Stimulated activated naive CD8-positive, alpha-beta T cell treated with anti-CD3 and anti-CD28 coated beads, Interleukin-15, Interleukin-2, amounts not matched to agents 100 ng/mL and 50 ng/mL, for 24 hours (primary cell): ENCODE data around the gene THBS4.
A peak's percentile ranks its signal among the peaks of the same experiment; 100 is the strongest.
"Not testable (repeated sequence)": the region's sequence is repeated elsewhere in the genome, so short reads cannot be mapped to it uniquely, and the experiment has no call there.

Experiments
- H3K27ac Mint-ChIP-seq: one replicate; pipeline ENCODE4 v1.8.0; 2021; ENCODE audit warnings: mild to moderate bottlenecking, mixed read lengths
- H3K27me3 Mint-ChIP-seq: one replicate; pipeline ENCODE4 v1.8.0; 2021; ENCODE audit warnings: mixed read lengths
- H3K36me3 Mint-ChIP-seq: one replicate; pipeline ENCODE4 v1.8.0; 2021; ENCODE audit warnings: low read depth, mixed read lengths
- H3K4me1 Mint-ChIP-seq: one replicate; pipeline ENCODE4 v1.8.0; 2021; ENCODE audit warnings: low read depth, mixed read lengths
- H3K4me3 Mint-ChIP-seq: one replicate; pipeline ENCODE4 v1.8.0; 2021; ENCODE audit warnings: mild to moderate bottlenecking, mixed read lengths
- H3K9me3 Mint-ChIP-seq: one replicate; pipeline ENCODE4 v1.8.0; 2021; ENCODE audit warnings: mixed read lengths

The THBS4 gene

GRCh38 chr5:80109646-80110478 is 74.7 kb downstream of the THBS4 start:
- H3K27ac Mint-ChIP-seq = no peak overlapping the region
- H3K9me3 Mint-ChIP-seq = peaks cover 15% of the 10 kb centered on the region
- H3K27me3 Mint-ChIP-seq = no peaks in the 10 kb centered on the region
- H3K4me3 Mint-ChIP-seq = no peak overlapping the region
- peaks cover 31% of the 10 kb centered on the region for H3K4me1 Mint-ChIP-seq
- peaks cover 8% of the 10 kb centered on the region for H3K36me3 Mint-ChIP-seq

- Mint-ChIP-seq H3K9me3 (peaks cover 17% of the 10 kb centered on the region), H3K4me1 (peaks cover 28% of the 10 kb centered on the region)
- not testable (repeated sequence) for H3K36me3 Mint-ChIP-seq, H3K27ac Mint-ChIP-seq, H3K4me3 Mint-ChIP-seq, H3K27me3 Mint-ChIP-seq
Observed at GRCh38 chr5:80111376-80111990, 76.3 kb downstream of the THBS4 start.

GRCh38 chr5:80114860-80115259 is 79.7 kb downstream of the THBS4 start:
- Mint-ChIP-seq H3K4me1 (peaks cover 32% of the 10 kb centered on the region), H3K36me3 (peaks cover 10% of the 10 kb centered on the region), H3K27me3 (no peaks in the 10 kb centered on the region), H3K9me3 (peaks cover 11% of the 10 kb centered on the region), H3K27ac (no peak overlapping the region), H3K4me3 (no peak overlapping the region)

- H3K36me3 Mint-ChIP-seq = peaks cover 10% of the 10 kb centered on the region
- H3K4me3 Mint-ChIP-seq = no peak overlapping the region
- H3K27ac Mint-ChIP-seq = no peak overlapping the region
- H3K9me3 Mint-ChIP-seq = peaks cover 11% of the 10 kb centered on the region
- H3K4me1 Mint-ChIP-seq = peaks cover 26% of the 10 kb centered on the region
- no peaks in the 10 kb centered on the region for H3K27me3 Mint-ChIP-seq
Observed at GRCh38 chr5:80116000-80116399, 80.9 kb downstream of the THBS4 start.

- Mint-ChIP-seq H3K27ac (no peak overlapping the region), H3K27me3 (no peaks in the 10 kb centered on the region), H3K9me3 (peaks cover 11% of the 10 kb centered on the region), H3K4me1 (peaks cover 26% of the 10 kb centered on the region), H3K36me3 (peaks cover 10% of the 10 kb centered on the region), H3K4me3 (no peak overlapping the region)
Observed at GRCh38 chr5:80116465-80116864, 81.3 kb downstream of the THBS4 start.

GRCh38 chr5:80117446-80117845 is 82.3 kb downstream of the THBS4 start:
- Mint-ChIP-seq H3K27me3 (no peaks in the 10 kb centered on the region), H3K9me3 (peaks cover 11% of the 10 kb centered on the region), H3K4me1 (peaks cover 29% of the 10 kb centered on the region), H3K36me3 (peaks cover 15% of the 10 kb centered on the region), H3K4me3 (no peak overlapping the region), H3K27ac (peak overlapping the region; percentile 1)

GRCh38 chr5:80119372-80119771 is 84.2 kb downstream of the THBS4 start:
- H3K9me3 Mint-ChIP-seq = peaks cover 6% of the 10 kb centered on the region
- H3K27ac Mint-ChIP-seq = no peak overlapping the region

GRCh38 chr5:80122579-80122978 is 87.4 kb downstream of the THBS4 start:
- Mint-ChIP-seq H3K9me3 (no peaks in the 10 kb centered on the region), H3K27me3 (no peaks in the 10 kb centered on the region), H3K27ac (peak overlapping the region; percentile 7), H3K4me3 (no peak overlapping the region), H3K36me3 (peaks cover 9% of the 10 kb centered on the region), H3K4me1 (peaks cover 47% of the 10 kb centered on the region)

More at GRCh38 chr5:80119372-80119771, 84.2 kb downstream of the THBS4 start:
- no peaks in the 10 kb centered on the region for H3K27me3 Mint-ChIP-seq
- peaks cover 10% of the 10 kb centered on the region for H3K36me3 Mint-ChIP-seq
- peaks cover 40% of the 10 kb centered on the region for H3K4me1 Mint-ChIP-seq
- no peak overlapping the region for H3K4me3 Mint-ChIP-seq

- Mint-ChIP-seq H3K36me3 (peaks cover 9% of the 10 kb centered on the region), H3K4me3 (no peak overlapping the region), H3K9me3 (no peaks in the 10 kb centered on the region), H3K4me1 (peaks cover 50% of the 10 kb centered on the region), H3K27ac (no peak overlapping the region), H3K27me3 (no peaks in the 10 kb centered on the region)
Observed at GRCh38 chr5:80124121-80124918, 89.2 kb downstream of the THBS4 start.

- Mint-ChIP-seq H3K27me3 (no peaks in the 10 kb centered on the region), H3K9me3 (peaks cover under 1% of the 10 kb centered on the region), H3K4me3 (peak overlapping the region; percentile 65), H3K36me3 (peaks cover 9% of the 10 kb centered on the region), H3K4me1 (peaks cover 50% of the 10 kb centered on the region), H3K27ac (peak overlapping the region; percentile 92)
Observed at GRCh38 chr5:80125022-80125961, 90.1 kb downstream of the THBS4 start.

- H3K27me3 Mint-ChIP-seq = no peaks in the 10 kb centered on the region
- peak overlapping the region; percentile 92 for H3K27ac Mint-ChIP-seq
- H3K4me3 Mint-ChIP-seq = peak overlapping the region; percentile 65
- peaks cover 50% of the 10 kb centered on the region for H3K4me1 Mint-ChIP-seq
- peaks cover 6% of the 10 kb centered on the region for H3K9me3 Mint-ChIP-seq
- H3K36me3 Mint-ChIP-seq = peaks cover 9% of the 10 kb centered on the region
Observed at GRCh38 chr5:80125962-80126480, 90.9 kb downstream of the THBS4 start.

- Mint-ChIP-seq H3K4me1 (peaks cover 50% of the 10 kb centered on the region), H3K36me3 (peaks cover 12% of the 10 kb centered on the region), H3K9me3 (peaks cover 11% of the 10 kb centered on the region), H3K27me3 (no peaks in the 10 kb centered on the region), H3K27ac (peak overlapping the region; percentile 82), H3K4me3 (no peak overlapping the region)
Observed at GRCh38 chr5:80127116-80127552, 92.0 kb downstream of the THBS4 start.

- Mint-ChIP-seq H3K9me3 (peaks cover 11% of the 10 kb centered on the region), H3K4me1 (peaks cover 55% of the 10 kb centered on the region), H3K27ac (no peak overlapping the region), H3K4me3 (no peak overlapping the region), H3K36me3 (peaks cover 15% of the 10 kb centered on the region), H3K27me3 (no peaks in the 10 kb centered on the region)
Observed at GRCh38 chr5:80128141-80128540, 93.0 kb downstream of the THBS4 start.

- Mint-ChIP-seq H3K36me3 (peaks cover 15% of the 10 kb centered on the region), H3K4me1 (peaks cover 58% of the 10 kb centered on the region), H3K27ac (no peak overlapping the region), H3K27me3 (no peaks in the 10 kb centered on the region), H3K9me3 (peaks cover 11% of the 10 kb centered on the region), H3K4me3 (no peak overlapping the region)
Observed at GRCh38 chr5:80129146-80129545, 94.0 kb downstream of the THBS4 start.
